Prostate gland (tissue), 2 donors: ENCODE data around the gene TLX1. TPM values are rescaled to one million over a fixed set of nuclear protein-coding genes. Genes with fewer than 3 reads are reported as not detected.

ENCODE experiments used
- DNase-seq: peaks from one replicate; pipeline ENCODE4 v3.0.0-alpha.2; 2019; ENCODE audit warnings: low spot score
- H3K27ac ChIP-seq, 2 donors: fragments of 200-600 bp; sonication (generic); 2 replicates each; pipeline ENCODE4 v1.5.1; 2017 to 2019
- H3K27me3 ChIP-seq: fragments of 200-600 bp; sonication (generic); replicated peaks from 2 replicates; pipeline ENCODE4 v1.5.1; 2019; ENCODE audit not compliant: insufficient read depth
- H3K36me3 ChIP-seq, 2 donors: fragments of 200-600 bp; sonication (generic); 1 replicate in 1 of 2; 2 replicates in 1 of 2; pipeline versions ENCODE4 v1.5.1 to v1.8.1; 2017 to 2019
- H3K4me1 ChIP-seq: fragments of 200-600 bp; sonication (generic); replicated peaks from 2 replicates; pipeline ENCODE4 v1.5.1; 2019
- H3K4me3 ChIP-seq, 2 donors: fragments of 200-600 bp; sonication (generic); 2 replicates each; pipeline ENCODE4 v1.5.1; 2017 to 2019
- H3K9me3 ChIP-seq: fragments of 200-600 bp; sonication (generic); 2 replicates; pipeline ENCODE4 v1.5.1; 2017
- POLR2A ChIP-seq: fragments of 450-650 bp; IDR thresholded peaks from one replicate; pipeline ENCODE4 v1.6.1; 2016; ENCODE audit warnings: antibody characterized with exemption, mild to moderate bottlenecking
- POLR2AphosphoS5 ChIP-seq: sonication (generic); formaldehyde crosslinking; IDR thresholded peaks from one replicate; pipeline ENCODE4 v1.6.1; 2017; ENCODE audit warnings: antibody characterized with exemption
- WGBS: methylation state at CpG from one replicate; pipeline ENCODE4 v1.1.5; 2018; 5-methylcytosine and 5-hydroxymethylcytosine counted together
- intact Hi-C: fragments of 100-400 bp; cut with DNase I; formaldehyde crosslinking; loops from one replicate; pipeline ENCODE4 v1.14.2; 2022
- total RNA-seq, 2 donors: library from RNA; depleted of rRNA; stranded (reverse); fragments of >200 nt; gene quantifications; one replicate each; pipeline ENCODE4 v1.1.0, GENCODE V29; 2016
- TF ChIP-seq, protein P1 (sequence below), 4 experiments: fragments of 200-600 bp in 2 of 4; fragments of 450-650 bp in 2 of 4; sonication (generic) in 2 of 4; IDR thresholded peaks; 1 replicate in 3 of 4; 2 replicates in 1 of 4; pipeline ENCODE4 v1.5.1; 2016 to 2019; ENCODE audit warnings: antibody characterized with exemption in 4 of 4, mild to moderate bottlenecking in 2 of 4, moderate library complexity in 2 of 4

Gene TLX1
- total RNA-seq, 2 donors from 2014 or later: 0.05 to 0.34 TPM

DNA sequence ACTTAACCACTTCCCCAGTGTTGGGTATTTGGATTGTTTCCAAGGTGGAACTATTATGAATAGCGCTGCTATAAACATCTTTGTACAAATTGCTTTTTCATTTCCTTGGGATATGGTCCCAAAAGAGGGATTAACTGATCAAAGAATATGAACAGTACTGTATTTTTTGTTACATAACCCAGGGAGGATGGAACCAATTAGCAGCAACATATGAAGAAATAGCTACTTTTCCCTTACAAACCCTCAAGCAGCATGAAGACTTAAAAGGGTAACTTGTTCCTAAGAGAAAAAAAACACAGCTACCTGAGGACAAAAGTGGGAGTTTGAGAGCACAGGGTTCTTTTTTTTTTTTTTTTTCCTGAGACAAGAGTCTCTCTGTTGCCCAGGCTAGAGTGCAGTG lies 13.1 kb upstream of the TLX1 start:
- TF ChIP-seq POLR2A (no peak), POLR2AphosphoS5 (no peak)
- TF ChIP-seq, protein P1, sequence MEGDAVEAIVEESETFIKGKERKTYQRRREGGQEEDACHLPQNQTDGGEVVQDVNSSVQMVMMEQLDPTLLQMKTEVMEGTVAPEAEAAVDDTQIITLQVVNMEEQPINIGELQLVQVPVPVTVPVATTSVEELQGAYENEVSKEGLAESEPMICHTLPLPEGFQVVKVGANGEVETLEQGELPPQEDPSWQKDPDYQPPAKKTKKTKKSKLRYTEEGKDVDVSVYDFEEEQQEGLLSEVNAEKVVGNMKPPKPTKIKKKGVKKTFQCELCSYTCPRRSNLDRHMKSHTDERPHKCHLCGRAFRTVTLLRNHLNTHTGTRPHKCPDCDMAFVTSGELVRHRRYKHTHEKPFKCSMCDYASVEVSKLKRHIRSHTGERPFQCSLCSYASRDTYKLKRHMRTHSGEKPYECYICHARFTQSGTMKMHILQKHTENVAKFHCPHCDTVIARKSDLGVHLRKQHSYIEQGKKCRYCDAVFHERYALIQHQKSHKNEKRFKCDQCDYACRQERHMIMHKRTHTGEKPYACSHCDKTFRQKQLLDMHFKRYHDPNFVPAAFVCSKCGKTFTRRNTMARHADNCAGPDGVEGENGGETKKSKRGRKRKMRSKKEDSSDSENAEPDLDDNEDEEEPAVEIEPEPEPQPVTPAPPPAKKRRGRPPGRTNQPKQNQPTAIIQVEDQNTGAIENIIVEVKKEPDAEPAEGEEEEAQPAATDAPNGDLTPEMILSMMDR (IDR thresholded peaks at IDR 0.05): no peak
- H3K4me1 ChIP-seq: no peaks in the 10 kb centered on the region
- no peaks in the 10 kb centered on the region for H3K9me3 ChIP-seq
- H3K36me3 ChIP-seq: no peaks in the 10 kb centered on the region
- H3K4me3 ChIP-seq: no peak overlapping the region
- peaks cover 10% of the 10 kb centered on the region for H3K27me3 ChIP-seq
- no peak overlapping the region for H3K27ac ChIP-seq
- WGBS: 76% methylated on average over 1 of the region's 1 CpG
- intact Hi-C loops: no loop called here
- no peak for DNase-seq

DNA sequence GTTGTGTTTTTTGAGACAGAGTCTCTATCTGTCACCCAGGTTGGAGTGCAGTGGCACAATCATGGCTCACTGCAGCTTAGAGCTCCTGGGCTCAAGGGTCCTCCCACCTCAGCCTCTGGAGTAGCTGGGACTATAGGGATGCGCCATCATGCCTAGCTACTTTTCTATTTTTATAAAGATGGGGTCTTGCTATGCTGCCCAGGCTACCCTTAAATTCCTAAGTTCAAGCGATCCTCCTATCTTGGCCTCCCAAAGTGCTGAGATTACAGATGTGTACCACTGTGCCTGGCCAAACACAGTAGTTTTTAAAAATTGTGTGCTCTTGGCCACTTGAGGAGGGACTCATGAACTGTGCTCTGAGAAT lies 10.6 kb upstream of the TLX1 start:
- H3K4me3 ChIP-seq: peak overlapping the region in 1 of 2 donors; percentile 25
- DNase-seq: no peak
- H3K27ac ChIP-seq: no peak overlapping the region
- H3K27me3 ChIP-seq: peaks cover 10% of the 10 kb centered on the region
- no peaks in the 10 kb centered on the region for H3K4me1 ChIP-seq
- intact Hi-C loops: no loop called here
- WGBS: 100% methylated on average over 2 of the region's 2 CpGs
- H3K9me3 ChIP-seq: no peaks in the 10 kb centered on the region
- H3K36me3 ChIP-seq: no peaks in the 10 kb centered on the region
- TF ChIP-seq POLR2AphosphoS5: no peak
- TF ChIP-seq, protein P1 (IDR thresholded peaks at IDR 0.05): no peak
- TF ChIP-seq POLR2A: no peak

DNA sequence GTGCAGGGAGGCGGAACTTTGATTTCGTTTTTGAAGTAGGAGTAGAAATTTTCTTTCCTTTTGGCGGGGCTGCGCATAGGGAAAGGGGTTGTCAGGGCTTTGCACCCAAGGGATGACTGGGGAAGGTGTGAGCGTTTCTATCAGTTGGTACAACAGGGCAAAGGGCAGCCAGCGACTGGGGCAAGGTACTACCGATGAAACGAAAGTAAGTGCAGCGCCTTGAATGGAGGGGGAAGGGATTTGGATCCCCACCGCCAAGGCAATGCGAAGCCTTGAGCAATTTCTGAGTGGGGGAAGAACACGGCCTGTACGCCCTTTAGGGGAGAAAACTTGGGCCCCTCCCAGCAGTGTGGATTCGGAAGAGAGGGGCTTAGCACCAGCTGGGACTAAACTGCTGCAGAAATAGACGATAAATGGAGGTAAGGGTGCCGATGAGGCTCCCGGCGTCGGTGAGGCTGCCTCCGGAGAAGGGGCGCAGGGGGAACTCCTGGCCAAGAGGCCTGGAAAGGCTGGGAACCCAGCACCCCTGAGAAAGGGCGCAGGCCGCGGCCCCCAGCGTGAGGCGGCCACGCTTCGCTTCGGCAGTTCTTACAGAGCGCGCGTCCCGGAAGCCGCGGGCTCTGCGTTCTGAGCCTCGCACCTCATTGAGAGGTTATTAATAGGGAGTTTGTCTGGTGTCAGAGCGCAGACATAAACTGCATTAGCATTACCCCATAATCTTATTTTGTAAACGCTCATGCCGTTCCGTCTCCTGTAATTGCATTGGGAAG lies 10.0 kb upstream of the TLX1 start:
- Histone ChIP-seq H3K27ac (no peak overlapping the region), H3K27me3 (peaks cover 10% of the 10 kb centered on the region), H3K4me3 (peak overlapping the region; percentile 24 to 25), H3K36me3 (no peaks in the 10 kb centered on the region), H3K9me3 (no peaks in the 10 kb centered on the region), H3K4me1 (no peaks in the 10 kb centered on the region)
- DNase-seq: no peak
- 13% methylated on average over 32 of the region's 41 CpGs for WGBS
- intact Hi-C loops: no loop called here
- TF ChIP-seq POLR2A (no peak), POLR2AphosphoS5 (no peak)
- TF ChIP-seq, protein P1 (IDR thresholded peaks at IDR 0.05): no peak

DNA sequence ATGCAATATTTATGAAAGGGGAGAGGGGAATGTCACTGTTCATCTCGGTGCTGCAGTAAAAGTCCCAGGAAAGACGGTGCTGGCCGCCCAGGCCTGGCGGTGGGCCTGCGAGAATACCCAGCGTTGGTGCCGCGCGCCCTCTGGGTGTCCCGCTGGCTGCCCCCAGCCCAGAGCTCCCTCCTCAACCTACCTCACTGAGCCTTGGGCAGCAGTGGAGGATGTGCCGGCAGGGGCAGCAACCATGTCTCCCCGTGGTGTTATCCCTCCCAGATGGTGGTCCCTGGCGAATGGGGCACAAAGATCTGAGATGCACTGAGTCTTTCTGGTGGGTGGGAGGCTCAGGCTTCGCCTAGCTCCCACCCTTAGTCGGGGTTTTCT lies 9.5 kb upstream of the TLX1 start:
- H3K27me3 ChIP-seq: peaks cover 10% of the 10 kb centered on the region
- DNase-seq: no peak

More for the DNA sequence above, 9.5 kb upstream of the TLX1 start:
- Histone ChIP-seq H3K4me1 (no peaks in the 10 kb centered on the region), H3K36me3 (no peaks in the 10 kb centered on the region), H3K9me3 (no peaks in the 10 kb centered on the region), H3K27ac (no peak overlapping the region), H3K4me3 (no peak overlapping the region)
- WGBS: 12% methylated on average over 15 of the region's 15 CpGs
- TF ChIP-seq POLR2A (no peak), POLR2AphosphoS5 (no peak)
- TF ChIP-seq, protein P1 (IDR thresholded peaks at IDR 0.05): no peak
- intact Hi-C loops: no loop called here
